Esophagus (tissue), 2 donors: ENCODE data around the gene SELENOI. TPM values are rescaled to one million over a fixed set of nuclear protein-coding genes. Genes with fewer than 3 reads are reported as not detected.
"Not testable (repeated sequence)": the region's sequence is repeated elsewhere in the genome, so short reads cannot be mapped to it uniquely, and the experiment has no call there.

Experiments used
- H3K27ac ChIP-seq, 2 donors: one replicate each; pipeline ENCODE4 v1.5.1; 2013; ENCODE audit warnings: low read depth in 2 of 2, mild to moderate bottlenecking in 2 of 2, inconsistent platforms in 1 of 2, low read length in 1 of 2, moderate library complexity in 1 of 2
- H3K27me3 ChIP-seq, 2 donors: one replicate each; pipeline ENCODE4 v1.6.1; 2013; ENCODE audit warnings: low read length in 2 of 2, control low read depth in 1 of 2, mild to moderate bottlenecking in 1 of 2; ENCODE audit not compliant: insufficient read depth in 2 of 2, control insufficient read depth in 1 of 2
- H3K36me3 ChIP-seq, 2 donors: one replicate each; pipeline ENCODE4 v1.6.1; 2013; ENCODE audit warnings: low read length in 1 of 2; ENCODE audit not compliant: control insufficient read depth in 2 of 2, insufficient read depth in 2 of 2
- H3K4me1 ChIP-seq, 2 donors: one replicate each; pipeline ENCODE4 v1.6.1; 2013; ENCODE audit warnings: low read length in 1 of 2; ENCODE audit not compliant: control insufficient read depth in 2 of 2, insufficient read depth in 2 of 2
- H3K4me3 ChIP-seq, 2 donors: one replicate each; pipeline ENCODE4 v1.5.1; 2013; ENCODE audit warnings: low read length in 2 of 2, mild to moderate bottlenecking in 2 of 2, low read depth in 1 of 2, moderate library complexity in 1 of 2
- H3K9me3 ChIP-seq, 2 donors: one replicate each; pipeline ENCODE4 v1.6.1; 2013; ENCODE audit warnings: mild to moderate bottlenecking in 2 of 2, low read depth in 1 of 2, low read length in 1 of 2, moderate library complexity in 1 of 2; ENCODE audit not compliant: control insufficient read depth in 2 of 2, insufficient read depth in 1 of 2
- WGBS, 2 donors: extraction: QIAGEN DNeasy Blood & Tissue Kit; methylation state at CpG; one replicate each; pipeline ENCODE4 v1.1.7; 2013; 5-methylcytosine and 5-hydroxymethylcytosine counted together
- polyA plus RNA-seq, 2 donors: library from polyadenylated mRNA; stranded (reverse); fragments of 200-250 nt; gene quantifications; one replicate each; pipeline ENCODE4 v1.2.3, GENCODE V29; 2013
- donor health status: healthy with polysubstance abuse.
- donor health status: Bipolar disorder and iron deficiency.

SELENOI gene
- polyA plus RNA-seq, 2 donors = 3.9 to 6.8 TPM

DNA sequence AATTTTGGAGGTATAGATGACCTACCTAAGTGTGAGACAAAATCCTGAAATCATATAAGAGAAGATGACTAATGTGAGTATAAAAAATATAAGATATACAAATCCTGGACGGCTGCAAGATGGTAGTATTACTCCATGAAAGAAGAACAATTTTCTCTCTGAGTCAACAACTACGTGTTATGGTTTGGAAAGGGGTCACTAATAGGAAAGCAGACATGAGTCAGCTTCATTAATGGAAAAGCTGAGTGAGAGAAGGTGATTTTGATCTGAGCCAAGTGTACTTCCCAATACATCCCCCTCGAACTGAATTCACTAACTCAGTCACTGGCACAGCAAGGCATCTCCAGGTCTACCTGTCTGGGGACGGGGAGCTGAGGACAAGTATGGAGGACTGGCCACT is 20.1 kb upstream of the SELENOI start:
- H3K4me3 ChIP-seq = no peak overlapping the region

DNA sequence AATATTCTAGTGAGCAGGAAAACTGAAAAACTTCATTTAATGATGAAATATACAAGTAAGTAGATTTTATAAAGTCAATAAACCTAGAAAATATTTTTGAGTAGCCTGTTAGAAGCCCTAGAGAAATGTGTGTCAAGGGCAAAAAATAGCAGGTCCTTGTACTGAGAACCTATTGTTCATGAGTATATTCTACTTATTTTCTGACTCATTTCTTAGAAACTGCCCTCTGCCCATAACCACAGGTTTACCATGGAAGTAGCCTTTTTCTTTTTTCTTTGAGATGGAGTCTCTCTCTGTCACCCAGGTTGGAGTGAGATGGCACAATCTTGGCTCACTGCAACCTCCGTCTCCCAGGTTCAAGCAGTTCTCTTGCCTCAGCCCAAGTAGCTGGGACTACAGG is 19.4 kb upstream of the SELENOI start:
- H3K4me1 ChIP-seq = no peaks in the 10 kb centered on the region
- H3K36me3 ChIP-seq = no peaks in the 10 kb centered on the region
- H3K27ac ChIP-seq = no peak overlapping the region
- H3K9me3 ChIP-seq = no peaks in the 10 kb centered on the region
- no peaks in the 10 kb centered on the region for H3K27me3 ChIP-seq
- 90 to 93% methylated on average over 1 of the region's 1 CpG for WGBS, 2 donors
- no peak overlapping the region for H3K4me3 ChIP-seq

More for the DNA sequence above, 20.1 kb upstream of the SELENOI start:
- WGBS, 2 donors = 47 to 61% methylated on average over 4 of the region's 4 CpGs
- Histone ChIP-seq H3K27me3 (no peaks in the 10 kb centered on the region), H3K4me1 (no peaks in the 10 kb centered on the region), H3K9me3 (no peaks in the 10 kb centered on the region), H3K27ac (no peak overlapping the region), H3K36me3 (no peaks in the 10 kb centered on the region)

GRCh38 chr2:26327291-26328272 is 18.4 kb upstream of the SELENOI start:
- H3K4me3 ChIP-seq = no peak overlapping the region
- H3K27ac ChIP-seq = no peak overlapping the region
- WGBS, 2 donors = 57 to 59% methylated on average over 5 of the region's 5 CpGs
- no peaks in the 10 kb centered on the region for H3K9me3 ChIP-seq
- no peaks in the 10 kb centered on the region for H3K4me1 ChIP-seq
- H3K27me3 ChIP-seq = no peaks in the 10 kb centered on the region
- H3K36me3 ChIP-seq = no peaks in the 10 kb centered on the region

DNA sequence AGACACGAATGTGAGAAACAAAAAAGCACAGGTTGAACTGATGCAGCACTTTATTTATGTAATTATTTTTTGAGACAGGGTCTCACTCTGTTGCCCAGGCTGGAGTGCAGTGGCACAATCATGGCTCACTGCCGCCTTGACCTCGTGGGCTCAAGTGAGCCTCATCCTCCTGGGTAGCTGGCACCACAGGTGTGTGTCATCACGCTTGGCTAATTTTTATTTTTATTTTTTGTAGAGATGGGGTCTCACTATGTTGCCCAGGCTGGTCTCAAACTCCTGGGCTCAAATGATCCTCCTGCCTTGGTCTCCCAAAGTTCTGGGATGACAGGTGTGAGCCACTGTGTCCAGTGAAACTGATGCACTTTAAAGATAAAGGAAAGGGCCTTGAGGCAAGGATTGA is 16.9 kb upstream of the SELENOI start:
- not testable (repeated sequence) for H3K4me3 ChIP-seq, H3K27me3 ChIP-seq, H3K4me1 ChIP-seq, H3K27ac ChIP-seq, H3K36me3 ChIP-seq, H3K9me3 ChIP-seq
- WGBS, 2 donors = 94 to 99% methylated on average over 4 of the region's 4 CpGs

GRCh38 chr2:26330114-26330549 is 15.8 kb upstream of the SELENOI start:
- no peaks in the 10 kb centered on the region for H3K27me3 ChIP-seq
- no peak overlapping the region for H3K4me3 ChIP-seq
- H3K36me3 ChIP-seq = no peaks in the 10 kb centered on the region
- no peaks in the 10 kb centered on the region for H3K9me3 ChIP-seq
- H3K4me1 ChIP-seq = no peaks in the 10 kb centered on the region
- WGBS, 2 donors = 1 to 2% methylated on average over 7 of the region's 7 CpGs
- no peak overlapping the region for H3K27ac ChIP-seq

- no peaks in the 10 kb centered on the region for H3K27me3 ChIP-seq
- no peaks in the 10 kb centered on the region for H3K36me3 ChIP-seq
- no peaks in the 10 kb centered on the region for H3K4me1 ChIP-seq
- H3K9me3 ChIP-seq = no peaks in the 10 kb centered on the region
- 85 to 87% methylated on average over 3 of the region's 3 CpGs for WGBS, 2 donors
- H3K4me3 ChIP-seq = no peak overlapping the region
- no peak overlapping the region for H3K27ac ChIP-seq
Measured at GRCh38 chr2:26330604-26331003, 15.3 kb upstream of the SELENOI start.

- not testable (repeated sequence) for H3K27ac ChIP-seq, H3K4me3 ChIP-seq, H3K27me3 ChIP-seq, H3K4me1 ChIP-seq, H3K9me3 ChIP-seq, H3K36me3 ChIP-seq
- WGBS, 2 donors = 89 to 94% methylated on average over 8 of the region's 8 CpGs
Measured at GRCh38 chr2:26331321-26331720, 14.6 kb upstream of the SELENOI start.

GRCh38 chr2:26333293-26333692 is 12.7 kb upstream of the SELENOI start:
- H3K4me3 ChIP-seq = no peak overlapping the region
- no peaks in the 10 kb centered on the region for H3K27me3 ChIP-seq
- no peak overlapping the region for H3K27ac ChIP-seq
- no peaks in the 10 kb centered on the region for H3K4me1 ChIP-seq
- H3K9me3 ChIP-seq = no peaks in the 10 kb centered on the region
- no peaks in the 10 kb centered on the region for H3K36me3 ChIP-seq
- WGBS, 2 donors = 35 to 44% methylated on average over 2 of the region's 2 CpGs

DNA sequence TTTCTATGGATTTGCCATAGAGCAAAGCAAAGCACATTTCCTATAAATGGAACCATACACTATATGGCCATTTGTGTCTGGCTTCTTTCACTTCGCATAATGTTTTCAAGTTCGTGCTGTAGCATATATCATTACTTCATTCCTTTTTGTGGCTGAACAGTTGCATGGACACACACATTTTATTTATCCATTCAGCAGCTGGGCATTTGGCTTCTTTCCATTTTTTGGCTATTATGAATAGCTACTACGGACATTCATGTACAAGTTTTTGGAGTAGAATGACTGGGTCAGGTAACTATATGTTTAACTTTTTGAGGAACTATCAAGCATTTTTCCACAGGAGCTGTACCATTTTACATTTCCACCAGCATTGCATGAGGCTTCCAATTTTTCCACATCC is 10.7 kb upstream of the SELENOI start:
- Histone ChIP-seq H3K4me3 (no peak overlapping the region), H3K27ac (no peak overlapping the region), H3K36me3 (no peaks in the 10 kb centered on the region), H3K4me1 (no peaks in the 10 kb centered on the region), H3K9me3 (no peaks in the 10 kb centered on the region), H3K27me3 (no peaks in the 10 kb centered on the region)
- 65 to 79% methylated on average over 3 of the region's 3 CpGs for WGBS, 2 donors

DNA sequence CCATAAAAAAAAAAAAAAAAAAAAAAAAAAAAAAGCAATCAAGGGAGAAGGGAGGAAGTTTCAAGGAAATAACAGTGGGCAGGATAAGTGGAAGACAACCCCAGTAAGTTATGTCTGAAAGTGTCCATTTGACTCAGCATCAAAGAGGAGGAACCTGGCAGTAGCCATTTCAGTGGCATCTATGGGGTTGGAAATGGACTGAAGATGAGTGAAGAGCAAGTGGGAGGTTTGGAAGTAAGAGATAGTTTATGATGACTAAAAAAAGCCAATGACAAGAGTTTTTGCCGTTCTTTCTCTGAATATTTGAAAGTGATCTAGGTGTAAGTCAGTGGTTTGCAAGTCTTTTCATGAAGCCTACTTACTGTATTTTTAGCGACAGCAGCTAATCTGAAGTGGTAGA is 9.2 kb upstream of the SELENOI start:
- H3K4me3 ChIP-seq = no peak overlapping the region
- H3K27ac ChIP-seq = no peak overlapping the region
- H3K36me3 ChIP-seq = no peaks in the 10 kb centered on the region
- 84 to 91% methylated on average over 2 of the region's 2 CpGs for WGBS, 2 donors
- H3K4me1 ChIP-seq = no peaks in the 10 kb centered on the region
- no peaks in the 10 kb centered on the region for H3K9me3 ChIP-seq
- no peaks in the 10 kb centered on the region for H3K27me3 ChIP-seq
